Neural progenitor cell (in vitro differentiated cells): ENCODE results near the gene ZNF93.

Source experiments
- CTCF ChIP-seq: fragments of 200-600 bp; sonication (generic); IDR thresholded peaks from 2 replicates; pipeline ENCODE4 v1.5.1; 2017; ENCODE audit warnings: antibody characterized with exemption, mild to moderate bottlenecking
- EZH2 ChIP-seq: fragments of 200-600 bp; sonication (generic); IDR thresholded peaks from 2 replicates; pipeline ENCODE4 v1.6.1; 2017; ENCODE audit warnings: antibody characterized with exemption, mild to moderate bottlenecking, moderate library complexity
- EZH2phosphoT487 ChIP-seq: fragments of 200-600 bp; sonication (generic); IDR thresholded peaks from 2 replicates; pipeline ENCODE4 v1.6.1; 2017; ENCODE audit warnings: antibody characterized with exemption

- TF ChIP-seq CTCF (no peak), EZH2 (no peak), EZH2phosphoT487 (no peak)
Observed at GRCh38 chr19:19964416-19964815, 63.7 kb downstream of the ZNF93 start.
